Pancreas (tissue), 10 donors: ENCODE measurements around the gene DDIAS. TPM values are rescaled to one million over a fixed set of nuclear protein-coding genes. Genes with fewer than 3 reads are reported as not detected.

Experiments
- ATAC-seq, 4 donors: fragments of 200-7000 bp; cut with Tn5 transposase; one replicate each; pipeline versions ENCODE4 v1.8.0 to v1.9.1; 2020; ENCODE audit warnings: mild to moderate bottlenecking in 4 of 4, moderate library complexity in 4 of 4
- DNase-seq, 6 donors: peaks; one replicate each; pipeline ENCODE4 v3.0.0-alpha.2; 2020
- FAIRE-seq: peaks from 2 replicates; lab custom pipeline; 2012; peaks lifted over from hg19 to GRCh38; lab: Jason Lieb, UNC
- H3K27ac ChIP-seq, 4 donors: fragments of 200-600 bp; sonication (generic); 1 replicate in 3 of 4; 2 replicates in 1 of 4; pipeline versions ENCODE4 v1.5.0 to v1.8.0; 2020
- H3K27me3 ChIP-seq, 4 donors: fragments of 200-600 bp; one replicate each; pipeline ENCODE4 v1.8.0; 2021
- H3K36me3 ChIP-seq, 3 donors: fragments of 200-600 bp; sonication (generic) in 1 of 3; one replicate each; pipeline versions ENCODE4 v1.5.0 to v1.8.0; 2020 to 2021
- H3K4me1 ChIP-seq, 3 donors: fragments of 200-600 bp; one replicate each; pipeline ENCODE4 v1.8.0; 2021
- H3K4me3 ChIP-seq, 4 donors: fragments of 200-600 bp; sonication (generic) in 2 of 4; one replicate each; pipeline versions ENCODE4 v1.5.0 to v1.8.0; 2020 to 2021
- H3K9me3 ChIP-seq, 4 donors: fragments of 200-600 bp; one replicate each; pipeline ENCODE4 v1.8.0; 2021
- CTCF ChIP-seq, 4 donors: fragments of 200-600 bp; sonication (generic) in 3 of 4; IDR thresholded peaks; one replicate each; pipeline versions ENCODE4 v1.5.0 to v1.8.0; 2021; ENCODE audit warnings: antibody characterized with exemption in 4 of 4
- whole genome bisulfite sequencing, 2 donors: extraction: QIAGEN DNeasy Blood & Tissue Kit; methylation state at CpG; one replicate each; pipeline ENCODE4 v1.1.7; 2013; 5-methylcytosine and 5-hydroxymethylcytosine counted together
- intact Hi-C, 3 donors: fragments of 100-400 bp; cut with DNase I; formaldehyde crosslinking; loops; one replicate each; pipeline versions ENCODE4 v1.11.1 to v1.14.2; 2022
- polyA plus RNA-seq, 2 donors: library from polyadenylated mRNA; stranded (reverse); fragments of 200-250 nt; gene quantifications; one replicate each; pipeline ENCODE4 v1.2.3, GENCODE V29; 2013
- total RNA-seq, 6 donors: library from RNA; stranded (reverse); fragmentation: NEBNext Ultra II Directional in 4 of 6; extraction: Animal tissue kit (Norgen Biotek cat#: 25700) in 4 of 6; gene quantifications; one replicate each; pipeline versions ENCODE4 v1.2.1 to v1.2.4, GENCODE V29; 2021 to 2023
- donor health status: healthy with polysubstance abuse.
- donor health status: DM: no; HTN: no; CAD: no; lungs with moderate emphysema.
- donor health status: DM: no; HTN: no; CAD: no.
- donor health status: control.
- donor health status: control.
- donor health status: Bipolar disorder and iron deficiency.
- donor health status: DM: yes; HTN: yes; CAD: no.
- donor health status: DM: no; HTN: no; CAD: no.
- donor health status: DM: no; HTN: no; CAD: no.
- donor health status: DM: yes; HTN: yes; CAD: no.

DDIAS gene
- total and polyA plus RNA-seq, 8 donors: 0.11 to 0.89 (median 0.38) TPM; not detected in 1

DNA sequence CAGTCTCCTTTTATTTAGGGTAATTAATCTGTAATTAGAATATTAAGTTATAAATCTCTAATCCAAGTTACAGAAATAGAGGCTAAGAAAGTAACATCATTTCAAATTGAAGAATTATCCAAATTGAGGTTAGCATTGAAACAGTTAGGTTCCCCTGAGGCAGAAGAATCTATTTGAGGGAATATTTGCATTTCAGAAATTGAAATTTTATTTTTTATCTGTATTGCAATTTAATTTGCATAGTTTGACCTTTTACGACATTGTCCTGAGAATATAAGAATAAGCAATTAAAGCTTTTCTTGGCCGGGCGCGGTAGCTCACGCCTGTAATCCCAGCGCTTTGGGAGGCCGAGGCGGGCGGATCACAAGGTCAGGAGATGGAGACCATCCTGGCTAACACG is 27.6 kb downstream of the DDIAS start:
- TF ChIP-seq CTCF (IDR thresholded peaks at IDR 0.05): no peak
- Histone ChIP-seq H3K9me3 (no peaks in the 10 kb centered on the region), H3K27ac (no peak overlapping the region), H3K4me3 (no peak overlapping the region), H3K36me3 (no peaks in the 10 kb centered on the region), H3K27me3 (no peaks in the 10 kb centered on the region), H3K4me1 (no peaks in the 10 kb centered on the region)
- DNase-seq (no peak), FAIRE-seq (no peak), ATAC-seq (no peak)
- intact Hi-C loops: no loop called here
- WGBS, 2 donors: 96 to 97% methylated on average over 8 to 10 of the region's 10 CpGs

- Histone ChIP-seq H3K27me3 (no peaks in the 10 kb centered on the region), H3K4me3 (no peak overlapping the region), H3K4me1 (no peaks in the 10 kb centered on the region), H3K27ac (no peak overlapping the region), H3K9me3 (no peaks in the 10 kb centered on the region), H3K36me3 (no peaks in the 10 kb centered on the region)
- DNase-seq (no peak), ATAC-seq (no peak), FAIRE-seq (no peak)
- WGBS, 2 donors: 79 to 91% methylated on average over 3 of the region's 3 CpGs
- no peak for TF ChIP-seq CTCF (IDR thresholded peaks at IDR 0.05)
- intact Hi-C loops: no loop called here
Measured at GRCh38 chr11:82930229-82930628, 28.7 kb downstream of the DDIAS start.

GRCh38 chr11:82930734-82931133 is 29.2 kb downstream of the DDIAS start:
- intact Hi-C loops: no loop called here
- ATAC-seq (no peak), DNase-seq (no peak), FAIRE-seq (no peak)
- Histone ChIP-seq H3K4me1 (no peaks in the 10 kb centered on the region), H3K36me3 (no peaks in the 10 kb centered on the region), H3K4me3 (no peak overlapping the region), H3K27ac (no peak overlapping the region), H3K9me3 (no peaks in the 10 kb centered on the region), H3K27me3 (no peaks in the 10 kb centered on the region)
- TF ChIP-seq CTCF (IDR thresholded peaks at IDR 0.05): no peak
- 76 to 83% methylated on average over 2 of the region's 2 CpGs for WGBS, 2 donors

- WGBS, 2 donors: 96 to 97% methylated on average over 1 of the region's 1 CpG
- no peak for ATAC-seq
- TF ChIP-seq CTCF (IDR thresholded peaks at IDR 0.05): no peak
Measured at GRCh38 chr11:82932564-82932963, 31.0 kb downstream of the DDIAS start.

GRCh38 chr11:82936261-82936660 is 34.7 kb downstream of the DDIAS start:
- no peaks in the 10 kb centered on the region for H3K4me1 ChIP-seq
- 90% methylated on average over 3 of the region's 3 CpGs for WGBS, 2 donors
- no peaks in the 10 kb centered on the region for H3K36me3 ChIP-seq
- intact Hi-C loops: no loop called here
- H3K27me3 ChIP-seq: no peaks in the 10 kb centered on the region
- H3K4me3 ChIP-seq: no peak overlapping the region
- no peak for ATAC-seq
- no peaks in the 10 kb centered on the region for H3K9me3 ChIP-seq
- TF ChIP-seq CTCF (IDR thresholded peaks at IDR 0.05): no peak
- H3K27ac ChIP-seq: no peak overlapping the region
- no peak for DNase-seq
- no peak for FAIRE-seq

More at GRCh38 chr11:82932564-82932963, 31.0 kb downstream of the DDIAS start:
- FAIRE-seq (no peak), DNase-seq (no peak)
- H3K27me3 ChIP-seq: no peaks in the 10 kb centered on the region
- no peaks in the 10 kb centered on the region for H3K36me3 ChIP-seq
- H3K4me1 ChIP-seq: no peaks in the 10 kb centered on the region
- H3K9me3 ChIP-seq: no peaks in the 10 kb centered on the region
- no peak overlapping the region for H3K4me3 ChIP-seq
- intact Hi-C loops: no loop called here
- H3K27ac ChIP-seq: no peak overlapping the region
